ENCODE measurements around the gene SACM1L.
"Not testable (repeated sequence)": the region's sequence is repeated elsewhere in the genome, so short reads cannot be mapped to it uniquely, and the experiment has no call there.

The SACM1L gene

GRCh38 chr3:45691842-45692241, 2.6 kb downstream of the SACM1L start:
- no peak for DNase-seq (ENCODE audit: low read depth in 1 of 2, low spot score in 1 of 2)

GRCh38 chr3:45692866-45693265, 3.7 kb downstream of the SACM1L start:
- no peak for DNase-seq (ENCODE audit: low read depth in 1 of 2, low spot score in 1 of 2)

- DNase-seq (ENCODE audit: low read depth in 1 of 2, low spot score in 1 of 2): no peak
Measured at GRCh38 chr3:45693941-45694521, 4.8 kb downstream of the SACM1L start.

- DNase-seq (ENCODE audit: low read depth in 1 of 2, low spot score in 1 of 2): not testable (repeated sequence)
Measured at GRCh38 chr3:45695166-45695565, 6.0 kb downstream of the SACM1L start.

GRCh38 chr3:45700570-45701073, 11.4 kb downstream of the SACM1L start:
- DNase-seq (ENCODE audit: low read depth in 1 of 2, low spot score in 1 of 2): no peak

GRCh38 chr3:45701172-45701867, 12.1 kb downstream of the SACM1L start:
- DNase-seq (ENCODE audit: low read depth in 1 of 2, low spot score in 1 of 2): no peak

GRCh38 chr3:45704301-45704943, 15.2 kb downstream of the SACM1L start:
- DNase-seq (ENCODE audit: low read depth in 1 of 2, low spot score in 1 of 2): no peak

GRCh38 chr3:45705839-45706808, 16.9 kb downstream of the SACM1L start:
- DNase-seq (ENCODE audit: low read depth in 1 of 2, low spot score in 1 of 2): no peak

- no peak for DNase-seq (ENCODE audit: low read depth in 1 of 2, low spot score in 1 of 2)
Measured at GRCh38 chr3:45711931-45712330, 22.7 kb downstream of the SACM1L start.

GRCh38 chr3:45712434-45713110, 23.4 kb downstream of the SACM1L start:
- DNase-seq (ENCODE audit: low read depth in 1 of 2, low spot score in 1 of 2): no peak

- DNase-seq (ENCODE audit: low read depth in 1 of 2, low spot score in 1 of 2): no peak
Measured at GRCh38 chr3:45715945-45716344, 26.7 kb downstream of the SACM1L start.

- no peak for DNase-seq (ENCODE audit: low read depth in 1 of 2, low spot score in 1 of 2)
Measured at GRCh38 chr3:45716790-45717336, 27.7 kb downstream of the SACM1L start.

- DNase-seq (ENCODE audit: low read depth in 1 of 2, low spot score in 1 of 2): no peak
Measured at GRCh38 chr3:45719655-45720487, 30.7 kb downstream of the SACM1L start.

- no peak for DNase-seq (ENCODE audit: low read depth in 1 of 2, low spot score in 1 of 2)
Measured at GRCh38 chr3:45724911-45725310, 35.7 kb downstream of the SACM1L start.

- no peak for DNase-seq (ENCODE audit: low read depth in 1 of 2, low spot score in 1 of 2)
Measured at GRCh38 chr3:45729614-45730013, 40.4 kb downstream of the SACM1L start.

- no peak for DNase-seq (ENCODE audit: low read depth in 1 of 2, low spot score in 1 of 2)
Measured at GRCh38 chr3:45730409-45731154, 41.4 kb downstream of the SACM1L start.

- no peak for DNase-seq (ENCODE audit: low read depth in 1 of 2, low spot score in 1 of 2)
Measured at GRCh38 chr3:45736707-45737106, 47.5 kb downstream of the SACM1L start.

GRCh38 chr3:45737234-45737633, 48.0 kb downstream of the SACM1L start:
- DNase-seq (ENCODE audit: low read depth in 1 of 2, low spot score in 1 of 2): no peak

- DNase-seq (ENCODE audit: low read depth in 1 of 2, low spot score in 1 of 2): no peak
Measured at GRCh38 chr3:45739991-45740390, 50.8 kb downstream of the SACM1L start.
